PC-3 (cell line): Measurements from ENCODE around the gene CHPF2.

Experiments
- CTCF ChIP-seq: fragments of 300-600 bp; sonication (generic); conservative IDR thresholded peaks from 2 replicates; pipeline ENCODE4 v1.5.1; 2017; ENCODE audit warnings: antibody characterized with exemption, low read depth, mild to moderate bottlenecking, low read length
- EZH2 ChIP-seq: fragments of 300-600 bp; sonication (generic); IDR thresholded peaks from one replicate; pipeline ENCODE4 v1.6.1; 2017; ENCODE audit warnings: antibody characterized with exemption, mild to moderate bottlenecking, low read length; ENCODE audit not compliant: unreplicated experiment

- no peak for TF ChIP-seq CTCF
- no peak for TF ChIP-seq EZH2
Measured at GRCh38 chr7:151286148-151286547, 53.9 kb downstream of the CHPF2 start.
